GM12864 (cell line): Measurements from ENCODE around the gene NCOA5.
A peak's percentile ranks its signal among the peaks of the same experiment; 100 is the strongest.

Experiments
- DNase-seq: peaks from one replicate; pipeline ENCODE4 v3.0.0-alpha.2; 2011; ENCODE audit warnings: low read depth
- H3K4me3 ChIP-seq: 2 replicates; pipeline ENCODE4 v1.5.1; 2011; ENCODE audit warnings: mild to moderate bottlenecking, low read depth, low read length, control low read depth
- TF ChIP-seq, protein P1 (sequence below): IDR thresholded peaks from 2 replicates; pipeline ENCODE4 v1.5.1; 2011; ENCODE audit warnings: low read depth, mild to moderate bottlenecking, moderate library complexity, low read length, control low read depth, inconsistent platforms; ENCODE audit errors: missing control alignments

The NCOA5 gene

DNA sequence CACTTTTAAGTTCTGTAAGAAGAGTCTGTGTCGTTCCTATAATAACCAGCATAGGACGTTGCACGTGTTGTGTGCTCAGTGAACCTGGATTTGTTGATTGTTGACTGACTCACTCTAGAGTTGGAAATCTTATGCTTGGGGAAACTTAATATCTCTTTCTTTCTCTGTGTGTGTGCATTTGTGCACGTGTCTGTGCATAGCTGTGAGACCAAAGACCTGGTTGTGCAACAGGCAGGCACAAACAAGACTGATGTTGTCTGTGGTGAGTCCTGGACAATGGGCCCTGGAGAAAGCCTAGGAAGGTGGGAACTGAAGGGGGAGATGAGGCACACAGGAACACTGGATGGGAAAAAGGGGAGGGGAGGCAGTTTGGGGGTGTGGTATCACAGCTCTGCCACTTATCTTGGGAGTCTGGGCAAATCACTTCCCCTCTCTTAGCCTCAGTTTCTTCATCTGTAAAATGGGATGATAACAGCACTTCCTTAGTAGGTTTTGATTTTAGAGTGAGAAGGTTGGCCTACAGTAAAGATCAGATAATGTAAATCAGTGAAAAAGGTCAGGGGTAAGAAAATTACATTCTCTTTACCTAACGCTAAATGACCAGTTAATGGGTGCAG, 36.8 kb upstream of the NCOA5 start:
- no peak overlapping the region for H3K4me3 ChIP-seq
- TF ChIP-seq, protein P1, sequence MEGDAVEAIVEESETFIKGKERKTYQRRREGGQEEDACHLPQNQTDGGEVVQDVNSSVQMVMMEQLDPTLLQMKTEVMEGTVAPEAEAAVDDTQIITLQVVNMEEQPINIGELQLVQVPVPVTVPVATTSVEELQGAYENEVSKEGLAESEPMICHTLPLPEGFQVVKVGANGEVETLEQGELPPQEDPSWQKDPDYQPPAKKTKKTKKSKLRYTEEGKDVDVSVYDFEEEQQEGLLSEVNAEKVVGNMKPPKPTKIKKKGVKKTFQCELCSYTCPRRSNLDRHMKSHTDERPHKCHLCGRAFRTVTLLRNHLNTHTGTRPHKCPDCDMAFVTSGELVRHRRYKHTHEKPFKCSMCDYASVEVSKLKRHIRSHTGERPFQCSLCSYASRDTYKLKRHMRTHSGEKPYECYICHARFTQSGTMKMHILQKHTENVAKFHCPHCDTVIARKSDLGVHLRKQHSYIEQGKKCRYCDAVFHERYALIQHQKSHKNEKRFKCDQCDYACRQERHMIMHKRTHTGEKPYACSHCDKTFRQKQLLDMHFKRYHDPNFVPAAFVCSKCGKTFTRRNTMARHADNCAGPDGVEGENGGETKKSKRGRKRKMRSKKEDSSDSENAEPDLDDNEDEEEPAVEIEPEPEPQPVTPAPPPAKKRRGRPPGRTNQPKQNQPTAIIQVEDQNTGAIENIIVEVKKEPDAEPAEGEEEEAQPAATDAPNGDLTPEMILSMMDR = no peak
- DNase-seq = no peak

DNA sequence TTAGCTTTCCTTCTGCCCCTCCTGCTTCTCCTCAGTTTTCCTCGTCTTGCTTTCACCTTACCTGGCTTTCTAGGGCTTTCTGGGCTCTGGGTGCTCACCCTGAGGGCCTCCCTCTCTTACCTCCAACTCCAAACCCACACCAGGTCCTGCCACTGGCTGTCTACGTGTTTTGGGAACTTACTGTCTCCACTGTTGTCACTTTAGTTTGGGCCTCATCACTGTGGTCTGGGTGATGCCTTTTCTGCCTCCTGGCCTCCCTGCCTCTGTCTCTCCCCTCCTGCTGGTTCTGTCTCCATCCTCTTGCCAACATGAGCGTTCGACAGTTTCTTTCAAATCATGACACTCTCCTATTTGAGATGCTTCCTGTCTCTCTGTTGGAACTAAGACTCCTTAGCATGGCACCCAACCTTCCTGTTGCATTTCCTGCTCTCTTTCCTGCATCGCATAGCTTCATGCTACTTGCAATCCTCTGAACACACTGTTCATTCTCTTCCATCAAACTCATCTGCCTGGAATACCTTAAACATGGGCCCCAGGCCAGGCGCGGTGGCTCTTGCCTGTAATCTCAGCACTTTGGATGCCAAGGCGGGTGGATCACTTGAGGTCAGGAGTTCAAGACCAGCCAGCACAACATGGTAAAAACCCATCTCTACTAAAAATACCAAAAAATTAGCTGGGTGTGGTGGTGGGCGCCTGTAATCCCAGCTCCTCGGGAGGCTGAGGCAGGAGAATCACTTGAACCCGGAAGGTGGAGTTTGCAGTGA, 33.9 kb upstream of the NCOA5 start:
- H3K4me3 ChIP-seq = no peak overlapping the region
- no peak for DNase-seq
- TF ChIP-seq, protein P1 = no peak

DNA sequence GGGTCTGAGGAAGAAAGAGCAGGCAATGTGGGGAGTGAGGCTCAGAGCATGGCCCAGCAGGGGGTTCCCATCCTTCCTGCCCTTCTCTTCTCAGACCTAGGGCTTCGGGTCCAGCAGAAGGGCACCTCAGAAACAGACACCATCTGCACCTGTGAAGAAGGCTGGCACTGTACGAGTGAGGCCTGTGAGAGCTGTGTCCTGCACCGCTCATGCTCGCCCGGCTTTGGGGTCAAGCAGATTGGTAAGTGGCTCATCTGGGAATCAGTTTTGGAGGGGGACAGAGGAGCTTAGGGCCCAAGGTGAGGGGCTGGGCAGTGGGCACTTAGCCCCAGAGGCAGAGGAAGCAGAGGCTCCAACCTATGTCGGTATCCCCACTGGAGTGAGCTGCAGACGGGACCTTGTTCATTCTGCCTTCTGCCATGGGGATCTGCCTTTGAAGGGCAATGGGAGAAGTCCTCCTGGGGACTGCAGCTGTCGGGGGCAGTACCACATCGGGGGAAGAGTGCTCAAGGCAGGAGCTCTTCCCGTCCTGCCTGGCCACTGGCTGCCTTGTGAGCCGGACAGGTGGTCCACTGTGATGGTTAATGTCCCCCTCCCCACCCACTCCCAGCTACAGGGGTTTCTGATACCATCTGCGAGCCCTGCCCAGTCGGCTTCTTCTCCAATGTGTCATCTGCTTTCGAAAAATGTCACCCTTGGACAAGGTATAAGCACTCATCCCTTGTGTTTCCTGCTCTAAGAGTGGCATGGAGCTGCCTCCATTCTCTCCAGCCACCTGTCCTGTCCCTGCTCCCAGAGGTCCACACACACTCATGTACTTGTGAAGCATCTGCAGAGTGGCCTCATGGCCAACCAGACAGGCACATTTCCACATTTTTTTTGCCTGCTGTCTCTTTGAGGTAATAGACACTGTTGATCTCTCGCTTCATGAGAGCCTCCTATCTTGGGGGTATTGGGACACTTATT, 33.0 kb upstream of the NCOA5 start:
- TF ChIP-seq, protein P1 = no peak

DNA sequence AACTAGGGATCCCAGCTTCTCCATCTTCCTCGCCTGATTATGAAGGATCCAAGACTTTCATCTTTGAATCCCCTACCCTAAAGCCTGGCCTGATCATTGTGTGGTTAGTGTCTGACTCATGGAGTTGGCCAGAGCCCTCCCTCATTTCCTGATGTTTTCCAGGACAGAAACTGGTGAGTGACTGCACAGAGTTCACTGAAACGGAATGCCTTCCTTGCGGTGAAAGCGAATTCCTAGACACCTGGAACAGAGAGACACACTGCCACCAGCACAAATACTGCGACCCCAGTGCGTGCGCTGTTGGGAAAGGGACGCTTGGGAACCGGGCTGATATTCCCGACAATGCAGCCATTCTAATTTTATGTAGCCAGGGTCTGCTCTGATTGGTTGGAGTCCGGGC, 32.3 kb upstream of the NCOA5 start:
- TF ChIP-seq, protein P1 = no peak
- no peak for DNase-seq
- no peak overlapping the region for H3K4me3 ChIP-seq

More for the DNA sequence above, 33.0 kb upstream of the NCOA5 start:
- no peak for DNase-seq
- H3K4me3 ChIP-seq = no peak overlapping the region

DNA sequence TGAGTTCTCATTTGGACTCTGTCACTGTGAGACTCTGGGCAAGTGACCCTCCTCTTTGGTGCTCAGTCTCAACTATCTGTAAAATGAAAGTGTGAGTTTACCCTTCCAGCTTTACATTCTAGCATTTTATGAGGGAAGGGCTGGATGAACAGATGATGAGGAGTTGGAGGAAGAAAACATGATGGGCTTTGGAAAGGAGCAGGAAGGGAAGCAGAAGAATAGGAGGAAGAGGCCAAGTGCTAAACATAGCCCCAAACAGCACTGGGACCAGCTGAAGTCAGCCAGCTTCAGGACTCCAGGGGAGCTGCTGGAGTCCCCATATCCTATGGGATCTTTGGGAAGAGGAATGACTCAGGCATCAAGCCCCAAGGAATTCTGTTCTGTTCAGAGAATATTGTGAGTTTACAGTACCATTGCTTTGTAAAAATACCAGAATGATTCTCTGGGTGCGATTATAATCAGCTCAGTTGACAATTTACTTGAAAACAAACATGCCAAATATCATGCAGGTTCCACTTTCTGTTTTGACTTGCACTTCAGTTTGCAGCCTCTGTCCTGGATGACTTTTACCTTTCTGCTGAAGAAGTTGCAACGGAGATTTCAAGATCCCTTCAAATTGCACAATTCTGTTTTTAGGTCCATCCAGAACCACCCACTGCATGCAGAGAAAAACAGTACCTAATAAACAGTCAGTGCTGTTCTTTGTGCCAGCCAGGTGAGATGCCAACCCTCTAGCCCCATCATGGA, 31.6 kb upstream of the NCOA5 start:
- H3K4me3 ChIP-seq = peak overlapping the region; percentile 71
- TF ChIP-seq, protein P1 = no peak
- DNase-seq = no peak

DNA sequence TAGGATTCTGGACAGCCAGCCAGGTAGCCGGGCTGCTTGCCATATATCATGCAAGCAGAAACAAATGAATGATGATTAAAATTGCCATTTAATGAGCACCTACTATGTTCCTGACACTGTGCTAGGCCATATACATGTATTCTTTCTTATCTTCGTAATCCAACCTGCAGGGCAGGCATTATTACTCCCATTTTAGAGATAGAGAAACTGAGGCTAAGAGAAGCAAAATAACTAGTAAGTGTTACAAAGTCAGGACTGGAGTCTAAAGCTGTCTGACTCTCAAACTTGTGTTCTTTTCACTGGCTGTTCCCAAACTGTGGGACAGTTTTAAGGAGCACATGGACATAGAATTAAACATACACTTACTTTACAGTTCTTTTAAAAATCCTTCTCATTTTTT, 30.4 kb upstream of the NCOA5 start:
- peak overlapping the region; percentile 71 for H3K4me3 ChIP-seq
- no peak for DNase-seq
- TF ChIP-seq, protein P1 = no peak
